Duodenal mucosa (tissue), 2 donors: ENCODE data around the gene ARAP1.

Experiments
- H3K27ac ChIP-seq: one replicate; pipeline ENCODE4 v1.7.0; 2013; ENCODE audit warnings: low read depth, low read length
- H3K27me3 ChIP-seq, 2 donors: one replicate each; pipeline ENCODE4 v1.7.0; 2013; ENCODE audit warnings: low read length in 2 of 2, control low read depth in 1 of 2; ENCODE audit not compliant: insufficient read depth in 2 of 2, control insufficient read depth in 1 of 2
- H3K36me3 ChIP-seq, 2 donors: one replicate each; pipeline ENCODE4 v1.7.0; 2013; ENCODE audit warnings: low read length in 2 of 2, control low read depth in 1 of 2; ENCODE audit not compliant: insufficient read depth in 2 of 2, control insufficient read depth in 1 of 2
- H3K4me1 ChIP-seq, 2 donors: one replicate each; pipeline ENCODE4 v1.7.0; 2013; ENCODE audit warnings: low read length in 2 of 2, control low read depth in 1 of 2; ENCODE audit not compliant: insufficient read depth in 2 of 2, control insufficient read depth in 1 of 2
- H3K4me3 ChIP-seq, 2 donors: one replicate each; pipeline ENCODE4 v1.7.0; 2013; ENCODE audit warnings: low read length in 2 of 2, low read depth in 1 of 2
- H3K9ac ChIP-seq, 2 donors: one replicate each; pipeline ENCODE4 v1.7.0; 2013; ENCODE audit warnings: low read length in 2 of 2, low read depth in 1 of 2
- H3K9me3 ChIP-seq, 2 donors: one replicate each; pipeline ENCODE4 v1.7.0; 2013; ENCODE audit warnings: low read length in 2 of 2, control low read depth in 1 of 2; ENCODE audit not compliant: control insufficient read depth in 1 of 2

The ARAP1 gene

DNA sequence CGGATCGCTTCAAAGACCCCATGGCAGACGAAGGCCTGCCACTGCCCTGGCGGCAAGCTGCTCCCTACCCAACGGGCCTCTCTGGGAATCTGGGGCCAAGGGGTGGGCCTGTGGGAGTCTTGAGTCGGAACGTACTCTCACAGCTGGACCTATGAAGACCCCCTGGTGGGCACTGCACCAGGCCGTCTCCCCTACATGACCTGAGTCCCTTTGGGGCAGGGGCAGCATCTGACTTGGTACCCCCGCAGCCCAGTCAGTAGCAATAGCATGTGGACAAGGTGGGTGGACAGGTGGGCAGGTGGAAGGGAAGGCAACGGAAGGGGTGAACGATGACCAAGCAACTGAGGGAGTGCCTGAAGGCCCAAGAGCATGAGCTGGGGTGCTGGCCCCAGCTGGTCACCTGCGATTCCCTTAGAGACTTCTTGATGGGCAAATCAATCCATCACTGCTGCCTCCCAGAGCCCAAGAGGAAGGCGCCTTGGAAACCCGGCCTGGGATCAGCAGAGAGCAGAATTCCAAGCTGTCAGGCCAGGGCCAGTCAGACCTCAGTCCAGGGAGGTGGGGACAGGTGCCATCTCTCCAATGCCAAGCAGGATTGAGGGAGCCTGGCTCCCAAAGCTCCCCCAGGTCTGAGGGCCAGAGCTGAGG is 35.3 kb downstream of the ARAP1 start:
- peaks cover 0 to 37% of the 10 kb centered on the region in 2 donors for H3K36me3 ChIP-seq
- no peaks in the 10 kb centered on the region for H3K9me3 ChIP-seq
- H3K4me3 ChIP-seq, result no peak overlapping the region
- H3K4me1 ChIP-seq, result peaks cover 33 to 46% of the 10 kb centered on the region in 2 donors
- H3K27me3 ChIP-seq, result no peaks in the 10 kb centered on the region
- H3K9ac ChIP-seq, result no peak overlapping the region
- no peak overlapping the region for H3K27ac ChIP-seq

DNA sequence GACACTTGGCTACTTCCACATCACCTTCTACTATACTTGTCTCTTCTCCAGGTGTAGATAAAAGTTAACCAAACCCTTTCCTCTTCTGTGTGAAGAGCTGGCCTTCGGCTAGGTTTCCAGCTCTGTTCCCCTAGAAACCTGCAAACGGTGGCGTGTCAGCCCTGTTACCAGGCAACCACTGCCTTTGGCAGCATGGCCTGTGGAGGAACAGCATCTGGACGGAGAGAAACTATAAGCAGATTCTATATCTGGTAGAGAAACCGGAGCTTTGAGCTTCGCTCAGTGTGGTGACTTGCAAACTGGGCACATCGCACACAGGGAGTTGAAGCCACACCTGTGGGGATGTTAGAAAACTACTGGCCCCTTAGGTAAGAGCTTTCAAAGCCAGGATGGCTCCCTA is 35.9 kb downstream of the ARAP1 start:
- Histone ChIP-seq H3K9ac (no peak overlapping the region), H3K27ac (no peak overlapping the region)

DNA sequence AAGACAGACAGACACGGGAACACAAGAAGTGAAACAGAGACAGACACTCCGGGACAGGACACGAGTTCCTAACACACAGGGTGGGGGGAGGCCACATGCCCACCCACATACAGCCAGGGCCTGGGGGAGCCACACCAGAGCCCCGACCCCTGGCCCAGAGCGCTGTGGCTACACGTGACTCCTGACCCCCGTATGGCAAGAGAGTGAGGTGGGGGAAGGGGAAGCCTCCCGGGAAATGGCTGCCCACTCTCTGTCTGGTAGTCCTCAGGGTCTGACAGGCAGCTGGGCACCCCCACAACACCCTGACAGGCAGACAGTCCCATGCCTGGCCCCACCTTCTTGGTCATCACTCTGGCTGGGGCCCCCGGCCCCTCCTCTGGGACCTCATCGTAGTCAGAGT is 39.4 kb downstream of the ARAP1 start:
- Histone ChIP-seq H3K27me3 (no peaks in the 10 kb centered on the region), H3K27ac (no peak overlapping the region), H3K36me3 (peaks cover 27 to 68% of the 10 kb centered on the region in 2 donors), H3K4me3 (no peak overlapping the region), H3K9me3 (no peaks in the 10 kb centered on the region), H3K4me1 (peaks cover 0 to 8% of the 10 kb centered on the region in 2 donors), H3K9ac (no peak overlapping the region)

More for the DNA sequence above, 35.9 kb downstream of the ARAP1 start:
- Histone ChIP-seq H3K36me3 (peaks cover 5 to 42% of the 10 kb centered on the region in 2 donors), H3K4me3 (no peak overlapping the region), H3K4me1 (peaks cover 32 to 40% of the 10 kb centered on the region in 2 donors), H3K9me3 (no peaks in the 10 kb centered on the region), H3K27me3 (no peaks in the 10 kb centered on the region)

DNA sequence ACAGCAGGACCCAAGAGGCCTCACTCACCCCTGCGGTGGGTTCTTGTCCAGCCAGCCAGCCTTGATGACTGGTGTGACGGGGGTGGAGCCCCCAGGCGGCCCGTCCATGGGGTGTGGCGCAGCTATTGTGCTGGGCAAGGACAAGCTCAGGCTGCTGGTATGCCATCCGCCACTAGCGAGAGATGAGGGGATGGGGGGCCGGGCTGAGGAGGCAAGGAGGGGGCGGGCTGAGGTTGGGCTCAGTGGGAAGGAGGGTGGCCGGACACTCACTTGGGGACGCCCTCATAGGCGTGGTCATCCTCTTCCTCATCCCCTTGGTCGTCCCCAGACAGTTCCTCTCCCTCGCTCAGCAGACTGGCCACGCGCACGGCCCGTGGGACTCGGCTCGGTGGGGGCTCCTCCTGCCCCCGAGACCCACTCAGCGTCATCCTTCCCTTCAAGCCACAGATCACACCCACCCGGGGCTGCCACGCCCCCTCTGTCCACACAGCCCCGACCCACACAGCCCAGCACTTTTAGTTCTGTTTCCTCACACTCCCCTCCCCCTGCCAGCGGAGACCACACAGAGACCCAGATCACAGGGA is 39.9 kb downstream of the ARAP1 start:
- peaks cover 31 to 71% of the 10 kb centered on the region in 2 donors for H3K36me3 ChIP-seq
- peaks cover 0 to 8% of the 10 kb centered on the region in 2 donors for H3K4me1 ChIP-seq
- H3K4me3 ChIP-seq, result no peak overlapping the region
- no peaks in the 10 kb centered on the region for H3K27me3 ChIP-seq
- no peak overlapping the region for H3K9ac ChIP-seq
- H3K9me3 ChIP-seq, result no peaks in the 10 kb centered on the region
- H3K27ac ChIP-seq, result no peak overlapping the region

DNA sequence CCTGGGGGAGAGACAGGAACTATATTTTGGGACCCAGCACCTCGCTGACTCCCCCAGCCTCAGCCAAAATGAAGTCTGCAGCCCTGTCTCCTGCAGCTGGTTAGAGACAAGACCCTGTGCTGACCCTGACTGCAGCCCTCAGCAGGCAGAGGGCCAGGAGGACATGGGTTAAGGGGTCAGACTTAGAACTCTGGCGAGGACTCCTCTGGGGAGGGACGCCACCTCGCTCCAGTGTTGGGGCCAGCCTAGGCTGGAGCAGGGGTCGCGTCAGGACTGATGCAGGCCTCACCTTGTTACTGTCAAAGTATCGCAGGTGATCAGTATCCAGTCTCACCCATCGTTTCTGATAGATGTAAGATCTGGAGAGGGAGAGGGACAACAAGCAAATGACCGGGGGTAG is 41.1 kb downstream of the ARAP1 start:
- Histone ChIP-seq H3K4me3 (no peak overlapping the region), H3K36me3 (peaks cover 42 to 72% of the 10 kb centered on the region in 2 donors), H3K9ac (no peak overlapping the region), H3K27ac (no peak overlapping the region), H3K9me3 (no peaks in the 10 kb centered on the region), H3K27me3 (no peaks in the 10 kb centered on the region), H3K4me1 (peaks cover 0 to 4% of the 10 kb centered on the region in 2 donors)

DNA sequence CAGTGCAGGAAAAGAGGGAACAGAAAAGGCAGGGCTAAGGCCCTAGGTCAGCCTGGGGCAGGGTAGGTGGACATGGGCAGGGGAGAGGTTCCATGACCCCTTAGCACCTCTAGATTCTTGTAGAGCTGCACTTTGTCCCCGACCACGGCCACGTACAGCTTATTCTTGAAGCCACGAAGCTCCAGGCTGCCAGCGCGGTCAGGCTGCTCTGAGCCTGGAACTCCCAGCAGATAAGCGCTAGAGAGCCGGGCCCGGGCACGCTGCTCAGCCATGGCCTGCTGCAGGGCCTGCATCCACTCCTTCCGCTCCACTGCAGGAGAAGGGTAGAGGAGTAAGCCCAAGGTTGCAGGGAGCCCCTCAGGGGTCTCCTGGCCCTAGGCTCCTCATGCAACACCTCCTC is 41.9 kb downstream of the ARAP1 start:
- Histone ChIP-seq H3K9ac (no peak overlapping the region), H3K4me3 (no peak overlapping the region), H3K9me3 (no peaks in the 10 kb centered on the region), H3K27ac (no peak overlapping the region), H3K36me3 (peaks cover 45 to 78% of the 10 kb centered on the region in 2 donors), H3K27me3 (no peaks in the 10 kb centered on the region), H3K4me1 (peaks cover 0 to 2% of the 10 kb centered on the region in 2 donors)

DNA sequence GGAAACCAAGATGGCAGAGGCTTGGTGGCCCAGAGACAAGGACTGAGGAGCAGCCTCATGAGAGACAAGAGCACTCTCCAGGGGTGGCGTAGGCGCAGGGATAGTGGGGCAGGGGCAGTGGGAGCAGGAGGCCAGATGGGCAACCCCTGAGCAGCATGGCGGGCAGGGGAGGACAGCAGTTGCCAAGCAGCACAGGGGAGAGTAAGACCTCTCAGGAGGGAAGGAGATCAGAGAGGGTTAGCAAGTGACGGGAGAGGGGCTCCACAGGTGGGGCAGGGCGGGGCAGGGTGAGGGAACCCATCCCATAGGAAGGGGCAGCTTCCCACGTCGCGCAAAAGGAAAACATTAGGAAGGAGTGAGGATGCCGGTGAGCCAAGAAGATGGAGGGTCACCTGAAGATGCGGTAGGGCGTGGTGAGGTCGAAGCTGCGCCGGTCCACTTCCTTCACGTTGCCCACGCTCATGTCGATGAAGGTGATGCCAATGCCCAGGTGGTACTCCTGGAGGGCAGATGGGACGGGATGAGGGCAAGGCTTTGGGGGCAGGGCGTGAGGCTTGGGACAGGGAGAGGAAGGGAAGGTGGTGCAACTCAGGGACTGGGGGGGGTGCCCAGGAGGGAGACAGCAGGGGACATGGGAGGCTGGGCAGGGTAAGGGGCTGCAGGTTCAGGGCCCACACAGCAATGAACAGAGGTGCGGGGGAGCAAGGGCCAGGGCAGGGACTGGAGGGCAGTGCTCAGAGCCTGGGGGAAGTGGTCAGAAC is 42.5 kb downstream of the ARAP1 start:
- no peak overlapping the region for H3K27ac ChIP-seq
- peaks cover 51 to 81% of the 10 kb centered on the region in 2 donors for H3K36me3 ChIP-seq
- no peaks in the 10 kb centered on the region for H3K27me3 ChIP-seq
- no peak overlapping the region for H3K9ac ChIP-seq
- no peaks in the 10 kb centered on the region for H3K4me1 ChIP-seq
- no peak overlapping the region for H3K4me3 ChIP-seq
- no peaks in the 10 kb centered on the region for H3K9me3 ChIP-seq

DNA sequence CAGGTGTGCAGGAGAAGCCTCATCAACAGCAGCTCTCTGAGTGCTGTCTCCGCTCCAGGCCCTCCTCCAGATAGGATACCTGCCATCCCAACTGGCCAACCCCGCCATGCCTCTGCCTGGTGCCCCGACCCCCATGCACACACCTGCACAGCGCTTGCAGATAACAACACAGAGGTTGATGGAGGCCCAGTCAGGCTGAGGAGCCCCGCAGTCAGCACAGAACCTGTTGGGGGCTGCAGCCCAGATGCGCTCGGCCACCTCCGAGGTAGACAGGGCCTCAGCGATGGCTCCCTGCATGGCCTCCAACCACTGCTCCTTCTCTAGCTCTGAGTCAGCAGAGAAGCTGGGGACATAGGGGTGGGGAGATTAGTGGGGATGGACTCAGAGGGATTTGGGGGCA is 45.2 kb downstream of the ARAP1 start:
- H3K36me3 ChIP-seq, result peaks cover 57 to 96% of the 10 kb centered on the region in 2 donors
- no peak overlapping the region for H3K4me3 ChIP-seq
- H3K27ac ChIP-seq, result no peak overlapping the region
- H3K9me3 ChIP-seq, result no peaks in the 10 kb centered on the region
- no peaks in the 10 kb centered on the region for H3K4me1 ChIP-seq
- H3K27me3 ChIP-seq, result no peaks in the 10 kb centered on the region
- H3K9ac ChIP-seq, result no peak overlapping the region

DNA sequence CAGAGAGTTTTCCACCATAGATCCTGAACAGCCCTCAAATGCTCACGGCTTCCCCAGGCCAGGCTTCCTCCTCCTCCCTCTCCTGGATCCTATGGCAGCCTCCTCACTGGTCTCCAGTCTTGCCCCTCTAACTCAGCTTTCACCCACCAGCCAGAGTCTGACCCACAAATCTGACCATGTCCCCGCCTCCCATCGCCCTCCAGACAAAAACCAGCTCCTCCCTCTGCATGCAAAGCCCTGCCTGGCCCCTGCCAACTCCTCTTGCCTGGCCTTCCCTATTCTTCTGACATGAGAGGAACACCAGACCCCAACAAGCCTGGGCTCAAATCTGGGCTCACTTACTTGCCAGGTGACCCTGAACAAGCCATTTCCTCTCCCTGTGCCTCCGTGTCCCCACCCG is 45.6 kb downstream of the ARAP1 start:
- Histone ChIP-seq H3K4me1 (no peaks in the 10 kb centered on the region), H3K27ac (no peak overlapping the region), H3K36me3 (peaks cover 57 to 96% of the 10 kb centered on the region in 2 donors)

More for the DNA sequence above, 45.6 kb downstream of the ARAP1 start:
- no peaks in the 10 kb centered on the region for H3K9me3 ChIP-seq
- H3K4me3 ChIP-seq, result no peak overlapping the region
- H3K9ac ChIP-seq, result no peak overlapping the region
- H3K27me3 ChIP-seq, result no peaks in the 10 kb centered on the region
